ENCODE results near the gene ZGPAT. TPM values are rescaled to one million over a fixed set of nuclear protein-coding genes. Genes with fewer than 3 reads are reported as not detected.

ZGPAT gene
- total RNA-seq, 1 experiment from 2014 or later: 27.6 TPM

DNA sequence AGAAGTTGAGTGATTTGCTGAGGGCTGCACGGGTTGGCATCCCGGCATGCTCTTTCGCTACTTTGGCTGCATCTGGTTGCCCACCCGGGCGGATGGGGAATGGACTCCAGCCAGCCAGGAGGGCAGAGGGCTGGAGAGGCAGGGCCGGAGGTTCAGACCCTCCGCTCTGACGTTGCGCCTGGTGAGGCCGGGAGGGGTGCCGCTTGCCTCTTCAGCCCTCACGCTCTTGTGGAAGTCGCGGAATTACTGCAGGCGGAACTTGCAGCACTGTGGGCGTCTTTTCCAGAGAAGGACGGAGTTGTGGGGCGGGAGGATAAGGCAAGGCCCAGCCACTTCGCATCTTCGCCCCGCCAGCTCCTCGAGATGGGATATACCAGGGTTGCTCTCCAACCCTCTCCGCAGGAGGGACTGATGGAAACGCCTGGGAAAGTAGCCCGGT, 49.1 kb upstream of the ZGPAT start:
- Mint-ChIP-seq H3K27me3 (ENCODE audit: low read depth) (no peaks in the 10 kb centered on the region), H3K9me3 (no peaks in the 10 kb centered on the region), H3K36me3 (ENCODE audit: insufficient read depth in 1 of 3, low read depth in 3 of 3) (peaks cover 9 to 32% (median 29%) of the 10 kb centered on the region in 3 experiments; a peak in 6 of 7 replicates), H3K4me3 (peak overlapping the region; percentile 95 to 97), H3K27ac (peak overlapping the region; percentile 57 to 95 (median 68); a peak in 3 of 7 replicates), H3K4me1 (peaks cover 18 to 28% of the 10 kb centered on the region in 2 experiments)
- peak overlapping the region; percentile 80 for H3K4me2 ChIP-seq (ENCODE audit: insufficient read depth, insufficient read length, low read length)
- H3K27me3 ChIP-seq (ENCODE audit: insufficient read depth, low read length): no peaks in the 10 kb centered on the region; the same call in 1 of the 2 replicates
- H3K9ac ChIP-seq (ENCODE audit: extremely low read depth, insufficient read length, low read length): peak overlapping the region; percentile 20
- H2AFZ ChIP-seq (ENCODE audit: low read length): no peak overlapping the region
- peaks cover 11% of the 10 kb centered on the region for H3K23me2 ChIP-seq (ENCODE audit: insufficient read length, low read depth, low read length, poor library complexity, severe bottlenecking)
- no peak overlapping the region for H3K56ac ChIP-seq (ENCODE audit: insufficient read length, low read depth, low read length)
- no peak overlapping the region for H3K27ac ChIP-seq (ENCODE audit: insufficient read length, low read depth, low read length)
- no peak overlapping the region for H2BK5ac ChIP-seq (ENCODE audit: insufficient read length, low read length)
- H2BK120ac ChIP-seq (ENCODE audit: low read depth, low read length, poor library complexity, severe bottlenecking): no peak overlapping the region
- H3K9me3 ChIP-seq (ENCODE audit: control insufficient read depth, low read depth, low read length): no peaks in the 10 kb centered on the region
- no peak overlapping the region for H3K18ac ChIP-seq (ENCODE audit: insufficient read length, low read depth, low read length)
- H2BK20ac ChIP-seq (ENCODE audit: low read depth, low read length, poor library complexity, severe bottlenecking): no peak overlapping the region
- no peak overlapping the region for H2BK15ac ChIP-seq (ENCODE audit: low read depth, low read length)
- no peak overlapping the region for H3K23ac ChIP-seq (ENCODE audit: insufficient read length, low read depth, low read length)
- H4K91ac ChIP-seq (ENCODE audit: insufficient read length, low read depth, low read length): no peak overlapping the region
- H4K5ac ChIP-seq (ENCODE audit: insufficient read length, low read depth, low read length): no peak overlapping the region
- no peak overlapping the region for H3K14ac ChIP-seq (ENCODE audit: insufficient read depth, low read length)
- no peaks in the 10 kb centered on the region for H3K79me1 ChIP-seq (ENCODE audit: insufficient read depth, low read depth, low read length, poor library complexity, severe bottlenecking)
- no peaks in the 10 kb centered on the region; the same call in 1 of the 2 replicates for H3K4me1 ChIP-seq (ENCODE audit: insufficient read depth, low read length)
- TF ChIP-seq, protein P1, sequence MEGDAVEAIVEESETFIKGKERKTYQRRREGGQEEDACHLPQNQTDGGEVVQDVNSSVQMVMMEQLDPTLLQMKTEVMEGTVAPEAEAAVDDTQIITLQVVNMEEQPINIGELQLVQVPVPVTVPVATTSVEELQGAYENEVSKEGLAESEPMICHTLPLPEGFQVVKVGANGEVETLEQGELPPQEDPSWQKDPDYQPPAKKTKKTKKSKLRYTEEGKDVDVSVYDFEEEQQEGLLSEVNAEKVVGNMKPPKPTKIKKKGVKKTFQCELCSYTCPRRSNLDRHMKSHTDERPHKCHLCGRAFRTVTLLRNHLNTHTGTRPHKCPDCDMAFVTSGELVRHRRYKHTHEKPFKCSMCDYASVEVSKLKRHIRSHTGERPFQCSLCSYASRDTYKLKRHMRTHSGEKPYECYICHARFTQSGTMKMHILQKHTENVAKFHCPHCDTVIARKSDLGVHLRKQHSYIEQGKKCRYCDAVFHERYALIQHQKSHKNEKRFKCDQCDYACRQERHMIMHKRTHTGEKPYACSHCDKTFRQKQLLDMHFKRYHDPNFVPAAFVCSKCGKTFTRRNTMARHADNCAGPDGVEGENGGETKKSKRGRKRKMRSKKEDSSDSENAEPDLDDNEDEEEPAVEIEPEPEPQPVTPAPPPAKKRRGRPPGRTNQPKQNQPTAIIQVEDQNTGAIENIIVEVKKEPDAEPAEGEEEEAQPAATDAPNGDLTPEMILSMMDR (conservative IDR thresholded peaks at IDR 0.05): no peak
- H3K4ac ChIP-seq (ENCODE audit: low read depth, low read length): no peak overlapping the region
- WGBS (ENCODE audit: extremely low coverage, insufficient read length, low lambda C conversion rate): no CpG with 5 or more reads among the region's 25 CpGs
- DNase-seq: no peak
- H2AK5ac ChIP-seq (ENCODE audit: insufficient read length, low read length): no peak overlapping the region
- H4K8ac ChIP-seq (replicated peaks; ENCODE audit: insufficient read length, low read depth, low read length): no peak overlapping the region
- no peak overlapping the region for H2BK12ac ChIP-seq (ENCODE audit: insufficient read length, low read depth, low read length)
- no peak overlapping the region for H3T11ph ChIP-seq (ENCODE audit: low read length)
- no peaks in the 10 kb centered on the region for H4K20me1 ChIP-seq (ENCODE audit: control insufficient read depth, insufficient read depth, insufficient read length)
- H3K79me2 ChIP-seq (ENCODE audit: insufficient read depth, low read length): no peaks in the 10 kb centered on the region

Data from H9 (cell line).